Esophagus squamous epithelium (tissue), 4 donors: ENCODE measurements around the gene FAM13B.

Experiments used
- CTCF ChIP-seq, 6 experiments: fragments of 450-650 bp in 4 of 6; fragments of 200-600 bp in 2 of 6; sonication (generic) in 2 of 6; IDR thresholded peaks; one replicate each; pipeline ENCODE4 v1.5.1; 2016 to 2019; ENCODE audit warnings: antibody characterized with exemption in 6 of 6, mild to moderate bottlenecking in 4 of 6, moderate library complexity in 4 of 6
- POLR2A ChIP-seq, 4 donors: fragments of 450-650 bp; IDR thresholded peaks; one replicate each; pipeline ENCODE4 v1.6.1; 2017; ENCODE audit warnings: antibody characterized with exemption in 4 of 4, mild to moderate bottlenecking in 4 of 4, moderate library complexity in 3 of 4

GRCh38 chr5:137995749-137996128 is 37.1 kb downstream of the FAM13B start:
- TF ChIP-seq CTCF (IDR thresholded peaks at IDR 0.05) (no peak), POLR2A (IDR thresholded peaks at IDR 0.05) (no peak)
